Esophagus squamous epithelium (tissue), 5 donors: ENCODE data around the gene SHOX. TPM values are rescaled to one million over a fixed set of nuclear protein-coding genes. Genes with fewer than 3 reads are reported as not detected.
"Not testable (repeated sequence)": the region's sequence is repeated elsewhere in the genome, so short reads cannot be mapped to it uniquely, and the experiment has no call there.

Source experiments
- DNase-seq: peaks from one replicate; lab custom pipeline; 2025; lab: John Stamatoyannopoulos, UW
- H3K27ac ChIP-seq, 4 donors: fragments of 200-600 bp; sonication (generic); one replicate each; pipeline ENCODE4 v1.5.1; 2016 to 2019; ENCODE audit warnings: mild to moderate bottlenecking in 1 of 4
- H3K27me3 ChIP-seq, 4 donors: fragments of 200-600 bp; sonication (generic); 1 replicate in 3 of 4; 2 replicates in 1 of 4; pipeline versions ENCODE4 v1.5.1 to v1.6.0; 2017 to 2021; ENCODE audit warnings: antibody characterized with exemption in 1 of 4
- H3K36me3 ChIP-seq, 3 donors: fragments of 200-600 bp; sonication (generic); one replicate each; pipeline ENCODE4 v1.5.1; 2016 to 2019
- H3K4me1 ChIP-seq, 3 donors: fragments of 200-600 bp; sonication (generic); one replicate each; pipeline ENCODE4 v1.5.1; 2017 to 2019
- H3K4me3 ChIP-seq, 4 donors: fragments of 200-600 bp; sonication (generic); 1 replicate in 3 of 4; 2 replicates in 1 of 4; pipeline ENCODE4 v1.5.1; 2016 to 2019; ENCODE audit warnings: mild to moderate bottlenecking in 2 of 4, moderate library complexity in 1 of 4
- H3K9me3 ChIP-seq, 3 donors: fragments of 200-600 bp; sonication (generic); one replicate each; pipeline ENCODE4 v1.5.1; 2016 to 2019
- CTCF ChIP-seq, 6 experiments: fragments of 450-650 bp in 4 of 6; fragments of 200-600 bp in 2 of 6; sonication (generic) in 2 of 6; IDR thresholded peaks; one replicate each; pipeline ENCODE4 v1.5.1; 2016 to 2019; ENCODE audit warnings: antibody characterized with exemption in 6 of 6, mild to moderate bottlenecking in 4 of 6, moderate library complexity in 4 of 6
- POLR2A ChIP-seq, 4 donors: fragments of 450-650 bp; IDR thresholded peaks; one replicate each; pipeline ENCODE4 v1.6.1; 2017; ENCODE audit warnings: antibody characterized with exemption in 4 of 4, mild to moderate bottlenecking in 4 of 4, moderate library complexity in 3 of 4
- WGBS, 2 donors: methylation state at CpG; one replicate each; pipeline ENCODE4 v1.1.5; 2018; 5-methylcytosine and 5-hydroxymethylcytosine counted together
- intact Hi-C: fragments of 100-400 bp; cut with DNase I; formaldehyde crosslinking; loops from one replicate; pipeline ENCODE4 v1.15.0; 2022
- total RNA-seq, 4 donors: library from RNA; depleted of rRNA; stranded (reverse); fragments of >200 nt; gene quantifications; one replicate each; pipeline ENCODE4 v1.1.0, GENCODE V29; 2016
- donor health status: DM: yes; HTN: yes; CAD: no.

SHOX gene
- total RNA-seq, 4 donors from 2014 or later, result 0.19 TPM; not detected in 3

- intact Hi-C loops, result no loop called here
- 50 to 66% methylated on average over 17 to 19 of the region's 21 CpGs for WGBS, 2 donors
- H3K27ac ChIP-seq, result no peak overlapping the region
- no peak for DNase-seq
- no peaks in the 10 kb centered on the region for H3K4me1 ChIP-seq
- H3K27me3 ChIP-seq, result no peaks in the 10 kb centered on the region
- H3K36me3 ChIP-seq, result no peaks in the 10 kb centered on the region
- H3K9me3 ChIP-seq, result no peaks in the 10 kb centered on the region
- H3K4me3 ChIP-seq, result no peak overlapping the region
- TF ChIP-seq POLR2A (IDR thresholded peaks at IDR 0.05) (no peak), CTCF (IDR thresholded peaks at IDR 0.05) (no peak)
These were observed 45.3 kb upstream of the SHOX start for GRCh38 chrX:585115-585808.

- Histone ChIP-seq H3K27me3 (no peaks in the 10 kb centered on the region), H3K27ac (no peak overlapping the region), H3K9me3 (no peaks in the 10 kb centered on the region), H3K36me3 (no peaks in the 10 kb centered on the region), H3K4me3 (no peak overlapping the region), H3K4me1 (no peaks in the 10 kb centered on the region)
- intact Hi-C loops, result no loop called here
- no peak for TF ChIP-seq POLR2A (IDR thresholded peaks at IDR 0.05)
- no peak for TF ChIP-seq CTCF (IDR thresholded peaks at IDR 0.05)
- no peak for DNase-seq
- WGBS, 2 donors, result 68 to 75% methylated on average over 5 to 7 of the region's 8 CpGs
These were observed 44.2 kb upstream of the SHOX start for GRCh38 chrX:586351-586750.

GRCh38 chrX:589261-589660 lies 41.3 kb upstream of the SHOX start:
- H3K27me3 ChIP-seq, intact Hi-C loops, H3K9me3 ChIP-seq, H3K27ac ChIP-seq, H3K4me3 ChIP-seq, H3K36me3 ChIP-seq, DNase-seq, H3K4me1 ChIP-seq: not testable (repeated sequence)
- WGBS, 2 donors, result 75 to 82% methylated on average over 12 to 18 of the region's 20 CpGs

GRCh38 chrX:590693-591404 lies 39.7 kb upstream of the SHOX start:
- Histone ChIP-seq H3K27ac (no peak overlapping the region), H3K4me1 (no peaks in the 10 kb centered on the region), H3K27me3 (no peaks in the 10 kb centered on the region), H3K4me3 (no peak overlapping the region), H3K9me3 (peaks cover 0 to 19% (median 0%) of the 10 kb centered on the region in 3 donors), H3K36me3 (no peaks in the 10 kb centered on the region)
- no peak for DNase-seq
- TF ChIP-seq POLR2A (IDR thresholded peaks at IDR 0.05) (no peak), CTCF (IDR thresholded peaks at IDR 0.05) (no peak)
- 70 to 78% methylated on average over 21 to 24 of the region's 24 CpGs for WGBS, 2 donors
- intact Hi-C loops, result no loop called here

GRCh38 chrX:599837-600715 lies 30.5 kb upstream of the SHOX start:
- Histone ChIP-seq H3K9me3 (peaks cover 0 to 35% (median 3%) of the 10 kb centered on the region in 3 donors), H3K36me3 (no peaks in the 10 kb centered on the region), H3K4me1 (no peaks in the 10 kb centered on the region), H3K27ac (no peak overlapping the region), H3K27me3 (no peaks in the 10 kb centered on the region), H3K4me3 (no peak overlapping the region)
- WGBS, 2 donors, result 58 to 73% methylated on average over 13 to 17 of the region's 18 CpGs
- TF ChIP-seq CTCF (IDR thresholded peaks at IDR 0.05), result no peak
- no peak for TF ChIP-seq POLR2A (IDR thresholded peaks at IDR 0.05)
- DNase-seq, result no peak
- intact Hi-C loops, result no loop called here

GRCh38 chrX:603029-603428 lies 27.6 kb upstream of the SHOX start:
- H3K4me3 ChIP-seq, H3K27me3 ChIP-seq, intact Hi-C loops, DNase-seq, H3K27ac ChIP-seq, H3K36me3 ChIP-seq, H3K4me1 ChIP-seq: not testable (repeated sequence)
- 80 to 83% methylated on average over 8 to 9 of the region's 9 CpGs for WGBS, 2 donors
- H3K9me3 ChIP-seq, result peaks cover 0 to 11% (median 3%) of the 10 kb centered on the region in 3 donors

- DNase-seq, H3K27me3 ChIP-seq, H3K4me1 ChIP-seq, intact Hi-C loops, H3K9me3 ChIP-seq, H3K4me3 ChIP-seq, H3K36me3 ChIP-seq, H3K27ac ChIP-seq: not testable (repeated sequence)
These were observed 26.0 kb upstream of the SHOX start for GRCh38 chrX:604616-605015.

- H3K9me3 ChIP-seq, result peaks cover 0 to 22% (median 10%) of the 10 kb centered on the region in 3 donors
- DNase-seq, intact Hi-C loops, H3K4me3 ChIP-seq, H3K4me1 ChIP-seq, H3K36me3 ChIP-seq, H3K27ac ChIP-seq, H3K27me3 ChIP-seq: not testable (repeated sequence)
- 58 to 70% methylated on average over 2 of the region's 3 CpGs for WGBS, 2 donors
These were observed 22.5 kb upstream of the SHOX start for GRCh38 chrX:608088-608487.
